Activated CD8-positive, alpha-beta memory T cell treated with anti-CD3 and anti-CD28 coated beads, Interleukin-2, amount 50 U/mL, for 48 hours (primary cell): ENCODE results near the gene SGCB.

Experiments used
- DNase-seq: peaks from one replicate; pipeline ENCODE4 v3.0.0-alpha.2; 2020

Gene SGCB

DNA sequence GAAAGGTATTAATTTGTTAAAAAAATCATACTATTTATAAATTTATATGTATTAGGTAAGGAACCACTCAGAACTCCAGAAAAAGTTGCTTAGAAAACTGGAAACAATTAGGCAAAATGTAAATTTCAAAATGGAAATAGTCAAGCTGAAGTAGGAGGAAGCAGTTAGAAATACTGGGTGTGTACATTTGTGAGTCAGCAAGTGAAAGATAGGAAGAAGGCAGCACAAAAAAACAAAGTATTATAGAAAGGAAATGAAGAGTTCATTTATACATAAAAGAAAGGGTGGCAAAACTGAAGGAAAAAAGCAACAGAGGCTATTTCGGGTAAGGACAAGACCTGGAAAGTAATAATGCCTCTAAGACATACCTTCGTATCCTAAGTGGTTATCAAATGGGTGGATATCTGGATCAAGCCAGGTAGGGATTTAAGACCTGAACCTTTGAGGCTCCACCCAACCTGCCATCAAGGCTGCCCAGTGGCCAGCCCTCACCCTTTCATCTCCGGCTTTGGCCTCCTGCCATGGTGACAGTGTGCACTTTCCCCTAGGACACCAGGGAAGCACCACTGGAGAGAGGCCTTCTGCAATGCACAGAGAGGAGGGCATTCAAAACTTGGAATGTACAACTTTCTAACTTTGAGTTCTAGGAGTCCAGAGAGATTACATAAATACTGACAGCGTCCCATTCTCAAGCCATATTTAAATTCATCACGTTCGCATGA, 18.0 kb downstream of the SGCB start, which contains the start of gene LRRC66:
LRRC66 (minus strand) TSS at position 428 of the 722 bp plus-strand sequence. CDS start 2,750 bp downstream, outside the sequence.
- no peak for DNase-seq

DNA sequence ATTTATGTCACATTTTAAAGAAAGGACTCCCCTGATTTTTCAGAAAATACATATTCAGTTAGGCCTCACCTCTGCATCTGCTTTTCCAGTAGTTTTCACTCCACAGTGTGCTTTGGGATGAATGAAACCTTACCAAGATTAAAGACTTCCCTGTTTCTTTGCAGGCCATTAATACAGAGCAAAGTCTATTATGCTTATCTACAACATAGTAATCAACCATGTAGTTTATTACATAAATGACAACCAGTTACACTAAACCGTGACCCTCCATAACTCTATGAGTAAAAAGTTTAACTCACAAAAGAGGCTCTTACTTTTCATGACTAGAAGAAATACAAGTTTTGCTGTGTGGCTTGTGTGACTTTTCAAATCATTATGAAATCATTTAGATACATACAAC, 20.3 kb downstream of the SGCB start:
- no peak for DNase-seq

DNA sequence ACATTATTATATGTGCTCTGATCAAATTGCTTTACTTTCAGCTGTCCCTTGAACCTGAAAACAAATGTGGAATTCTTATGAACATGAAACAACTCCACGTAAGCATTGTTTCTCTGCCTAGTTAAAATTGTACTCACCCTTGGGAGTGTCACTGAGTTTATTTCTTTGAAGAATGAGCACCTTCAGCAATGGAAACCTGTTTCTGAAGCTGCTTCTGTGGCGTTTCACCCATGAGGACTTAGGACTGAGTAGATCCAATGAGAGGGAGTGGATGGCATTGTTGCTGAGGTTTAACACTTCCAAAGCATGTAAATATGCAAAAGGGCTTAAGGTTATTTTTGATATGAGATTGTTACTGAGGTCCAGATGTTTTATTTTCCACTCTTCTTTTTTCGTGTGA, 21.1 kb downstream of the SGCB start:
- DNase-seq, result no peak

DNA sequence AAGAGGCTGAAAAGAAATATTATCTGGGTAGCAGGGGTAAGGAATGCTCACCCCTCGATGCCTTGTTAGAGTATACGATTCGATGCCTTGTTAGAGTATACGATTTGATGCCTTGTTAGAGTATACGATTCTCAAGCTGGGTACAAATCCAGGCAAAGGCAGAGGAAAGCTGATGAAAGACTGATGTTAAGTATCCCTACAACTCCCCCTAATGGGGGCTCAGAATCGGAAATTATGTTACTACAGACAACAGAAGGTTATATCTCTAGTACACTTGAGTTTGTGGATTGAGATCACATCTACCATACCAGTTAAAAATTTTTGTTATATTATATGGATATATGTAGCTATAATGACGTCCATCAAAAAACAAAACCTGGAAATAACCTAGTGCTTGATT, 22.7 kb downstream of the SGCB start:
- no peak for DNase-seq

DNA sequence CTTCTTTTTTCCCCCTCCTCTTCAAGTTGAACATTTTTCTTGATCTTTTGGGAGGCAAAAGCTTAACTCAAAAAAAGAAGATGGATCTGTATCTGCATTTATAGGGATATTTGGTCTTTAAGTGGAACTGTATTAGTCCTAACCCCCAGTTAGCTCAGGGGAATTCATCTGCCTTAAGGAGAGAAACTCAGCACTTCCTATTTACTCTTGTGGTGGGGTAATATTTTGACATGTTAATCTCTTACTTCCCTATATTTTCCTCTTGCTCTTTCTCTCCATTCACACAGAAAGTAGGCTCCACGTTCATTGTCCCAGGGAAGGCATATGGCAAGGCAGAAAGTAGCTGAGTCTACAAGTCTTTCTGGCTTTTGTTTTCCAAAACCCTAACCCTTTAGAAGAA, 23.2 kb downstream of the SGCB start:
- no peak for DNase-seq

DNA sequence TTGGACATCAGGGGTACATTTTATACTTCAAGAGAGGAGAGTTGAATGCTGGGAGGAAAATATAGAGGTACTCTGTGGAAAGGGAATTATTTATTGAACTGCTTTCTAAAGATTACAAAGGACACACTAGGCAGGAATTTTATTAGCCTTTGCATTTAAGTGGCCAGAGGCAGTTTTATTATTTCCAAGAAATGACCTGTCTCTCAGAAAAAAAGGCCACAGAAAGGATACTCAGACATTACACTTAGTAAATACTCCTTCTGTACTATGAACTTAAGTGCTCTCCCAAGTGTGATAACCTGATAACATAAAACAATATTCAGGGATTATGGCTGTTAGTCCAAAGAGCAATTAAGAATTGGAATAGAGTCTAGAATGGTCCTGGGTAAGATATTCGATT, 25.4 kb downstream of the SGCB start:
- no peak for DNase-seq

DNA sequence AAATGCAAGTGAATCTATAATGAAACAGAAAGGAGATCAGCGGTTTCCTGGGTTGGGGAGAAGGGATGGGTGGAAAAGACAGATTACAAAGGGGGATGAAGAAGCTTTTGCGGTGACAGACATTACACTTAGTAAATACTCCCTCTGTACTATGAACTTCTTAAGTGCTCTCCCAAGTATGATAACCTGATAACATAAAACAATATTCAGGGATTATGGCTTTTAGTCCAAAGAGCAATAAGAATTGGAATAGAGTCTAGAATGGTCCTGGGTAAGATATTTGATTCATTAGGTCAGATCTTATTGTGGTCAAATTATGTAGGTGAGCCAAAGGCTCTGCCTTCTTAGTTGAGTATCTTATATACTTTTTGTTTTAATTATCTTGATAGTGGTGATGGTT, 27.1 kb downstream of the SGCB start:
- DNase-seq, result no peak

DNA sequence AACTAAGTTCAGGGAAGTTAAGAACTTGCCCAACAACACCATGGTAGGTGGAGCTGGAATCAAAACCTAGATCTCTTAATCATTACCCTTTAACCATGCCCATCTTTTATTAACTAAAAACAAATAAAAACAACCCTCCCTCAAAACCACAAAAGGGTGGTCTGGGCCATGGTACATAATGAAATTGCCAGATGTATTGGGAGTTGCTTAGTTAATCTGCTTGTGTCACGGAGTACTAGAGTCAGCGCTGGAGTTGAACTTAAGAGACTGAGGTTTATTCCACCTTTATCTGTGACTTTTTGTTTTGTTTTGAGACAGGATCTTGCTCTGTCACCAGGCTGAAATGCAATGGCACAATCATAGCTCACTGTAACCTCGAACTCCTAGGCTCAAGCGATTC, 31.2 kb downstream of the SGCB start:
- no peak for DNase-seq

DNA sequence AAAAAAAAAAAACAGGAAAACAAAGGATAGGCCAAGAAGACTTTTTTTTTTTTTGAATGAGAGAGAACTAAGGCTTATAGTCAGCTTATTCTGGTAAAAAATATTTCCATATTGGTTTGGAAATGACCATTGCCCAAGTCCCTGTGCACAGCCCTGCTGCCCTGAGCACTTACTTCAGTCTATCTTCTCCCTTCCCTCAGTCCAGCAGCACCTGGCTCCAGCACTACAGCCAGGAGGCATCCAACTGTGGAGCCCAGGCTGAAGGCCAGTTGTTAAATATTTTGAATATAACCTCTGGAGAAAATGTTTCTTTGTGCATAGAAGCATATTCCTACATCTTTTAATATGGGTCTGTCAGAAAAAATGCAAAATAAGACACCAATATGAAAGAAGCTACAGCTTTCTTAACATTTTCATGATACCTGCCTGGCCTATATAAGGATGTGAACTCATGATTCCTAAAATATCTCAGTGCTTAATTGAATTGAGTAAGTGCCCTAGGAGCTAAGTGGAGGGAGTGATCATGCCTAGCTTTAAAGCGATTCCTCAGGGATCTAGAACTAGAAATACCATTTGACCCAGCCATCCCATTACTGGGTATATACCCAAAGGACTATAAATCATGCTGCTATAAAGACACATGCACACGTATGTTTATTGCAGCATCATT, 32.4 kb downstream of the SGCB start:
- DNase-seq, result no peak

DNA sequence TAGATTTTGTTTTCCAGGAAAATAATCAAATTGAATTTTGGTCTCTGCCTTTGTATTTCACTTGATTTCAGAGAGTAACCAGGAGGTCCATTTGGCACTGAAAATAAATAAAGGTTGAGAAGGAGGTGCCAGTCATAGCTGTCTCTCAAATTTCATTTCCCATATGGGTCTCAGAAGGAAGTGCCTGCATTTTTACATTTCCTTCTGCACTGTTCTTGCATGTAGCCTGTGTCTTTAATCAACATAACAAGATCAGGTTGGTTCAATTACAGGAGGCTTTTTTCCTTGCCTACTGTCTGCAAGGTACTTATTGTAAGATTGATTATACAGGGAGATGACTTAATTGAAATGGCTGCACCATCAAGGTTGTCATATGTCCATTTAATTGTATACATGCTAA, 33.7 kb downstream of the SGCB start:
- no peak for DNase-seq

DNA sequence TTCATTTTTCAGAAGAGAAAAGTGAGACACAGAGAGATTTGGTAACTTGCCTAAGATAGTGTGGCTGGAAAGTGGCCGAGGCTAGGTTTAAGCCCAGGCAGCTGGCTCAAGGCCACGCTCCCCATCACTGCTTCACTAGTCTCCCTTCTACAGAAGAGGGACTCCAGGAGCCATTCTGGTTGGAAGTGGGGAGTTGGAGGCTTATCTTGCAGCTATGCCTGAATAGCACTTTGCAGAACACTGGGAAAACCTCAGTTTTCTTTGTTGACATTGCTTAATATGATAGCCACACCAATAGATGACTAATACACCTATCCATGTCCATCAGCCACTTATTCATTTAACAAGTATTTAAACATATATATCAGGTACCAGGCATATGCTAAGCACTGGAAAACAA, 36.5 kb downstream of the SGCB start:
- no peak for DNase-seq

DNA sequence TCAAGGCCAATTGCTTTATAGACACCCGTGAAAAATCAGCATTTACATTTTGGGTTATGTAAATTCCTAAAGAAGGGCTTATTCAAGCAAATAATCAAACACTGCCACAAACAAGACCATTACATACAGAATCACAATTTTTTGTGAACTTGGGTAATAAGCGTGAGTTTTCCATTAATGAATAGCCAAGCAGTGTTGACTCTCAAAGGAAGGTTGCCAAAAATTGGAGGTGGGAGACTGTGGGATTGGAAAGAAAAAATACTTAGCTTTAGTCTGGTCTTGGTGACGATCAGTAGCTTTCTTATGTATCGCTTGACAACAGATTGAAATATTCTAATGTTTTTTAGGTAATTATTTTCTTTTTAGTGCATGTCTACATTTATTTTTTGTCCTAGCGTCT, 38.8 kb downstream of the SGCB start:
- DNase-seq, result no peak

DNA sequence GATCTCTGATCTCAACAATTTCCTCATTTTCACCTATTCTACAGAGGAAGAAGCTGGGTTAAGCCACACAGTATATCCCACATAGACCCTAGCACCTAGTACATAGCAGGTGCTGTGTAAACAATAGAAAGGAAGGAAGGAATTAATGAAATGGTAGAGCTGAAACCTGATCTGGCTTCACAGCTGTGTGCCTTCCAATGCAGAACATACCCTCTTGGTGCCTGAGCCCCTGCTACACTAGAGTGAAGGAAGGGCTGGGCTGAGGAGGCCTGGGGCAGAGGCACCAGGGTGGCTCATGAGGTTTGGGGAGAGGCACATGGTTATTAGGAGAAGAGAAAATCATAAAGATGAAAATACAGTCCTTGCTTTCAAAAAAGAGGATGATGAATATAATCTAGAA, 39.3 kb downstream of the SGCB start:
- DNase-seq, result no peak

DNA sequence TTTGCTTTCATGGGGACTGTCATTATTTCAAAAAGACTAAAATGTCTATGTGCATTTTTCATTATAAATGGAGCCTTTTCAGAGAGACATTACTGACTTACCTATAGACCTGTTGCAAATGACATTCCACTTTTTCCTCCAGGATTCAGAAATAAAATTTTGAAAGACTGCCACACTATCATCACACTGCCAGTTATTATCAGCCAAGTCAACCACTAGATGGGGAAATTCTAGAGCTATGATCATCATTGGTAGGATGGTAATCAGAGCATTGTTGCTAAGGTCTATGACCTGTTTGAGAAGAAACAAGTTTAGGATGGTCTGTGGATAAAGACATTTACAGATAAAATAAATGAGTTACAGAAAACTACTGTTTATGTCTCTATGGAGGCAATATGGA, 40.5 kb downstream of the SGCB start:
- DNase-seq, result no peak

DNA sequence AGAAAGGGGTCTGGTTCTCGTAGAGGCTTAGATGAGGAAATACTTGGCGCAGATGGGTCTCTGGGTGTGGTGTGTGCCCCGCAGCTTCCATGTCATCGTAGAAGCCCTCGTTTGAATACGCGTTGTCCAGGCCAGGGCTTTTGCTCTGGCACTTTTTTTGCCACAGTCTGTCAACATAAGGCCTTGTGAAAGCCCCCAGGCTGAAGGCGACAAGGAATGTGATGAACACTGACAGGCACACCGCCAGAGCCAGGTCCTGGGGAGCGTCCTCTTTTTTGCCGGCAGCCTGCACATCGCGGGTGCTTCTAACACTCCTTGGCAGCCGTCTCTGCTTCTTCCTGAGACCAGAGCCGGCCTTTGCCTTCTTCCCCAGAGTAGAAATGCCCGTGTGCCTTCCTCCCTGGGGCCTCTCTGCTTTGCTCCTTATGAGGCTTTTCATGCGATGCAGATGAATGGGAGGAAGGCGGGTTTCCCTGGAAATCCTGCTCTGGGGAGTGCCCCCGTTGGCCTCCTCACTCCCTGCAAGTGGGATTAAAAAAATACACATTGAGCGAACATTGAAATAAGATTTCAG, 42.4 kb downstream of the SGCB start:
- DNase-seq, result no peak
